ENCODE results near the gene CCDC85C.

DNA sequence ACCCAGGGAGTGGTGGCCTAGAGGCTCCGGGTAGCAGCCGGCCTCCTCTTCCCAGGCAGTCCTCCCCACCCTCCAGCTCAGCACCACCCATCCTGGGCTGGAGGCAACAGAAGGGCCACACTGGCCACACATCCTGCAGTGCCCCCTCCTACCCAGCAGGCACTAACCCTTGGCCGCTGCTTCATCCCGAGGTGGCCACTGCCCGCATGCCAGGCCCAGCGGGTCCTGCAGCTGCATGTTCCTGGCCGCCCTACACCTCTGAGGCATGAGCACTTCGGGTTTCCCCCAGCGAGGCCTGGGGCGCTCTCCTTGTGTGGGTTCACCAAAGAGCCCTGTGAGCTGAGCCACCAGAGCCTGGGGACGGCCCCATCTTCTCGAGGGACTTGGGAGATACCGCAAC, 61.4 kb downstream of the CCDC85C start:
- TF ChIP-seq, protein P1, sequence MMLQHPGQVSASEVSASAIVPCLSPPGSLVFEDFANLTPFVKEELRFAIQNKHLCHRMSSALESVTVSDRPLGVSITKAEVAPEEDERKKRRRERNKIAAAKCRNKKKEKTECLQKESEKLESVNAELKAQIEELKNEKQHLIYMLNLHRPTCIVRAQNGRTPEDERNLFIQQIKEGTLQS (CRISPR knock-in tag; conservative IDR thresholded peaks at IDR 0.05) = no peak
- TF ChIP-seq, protein P2, sequence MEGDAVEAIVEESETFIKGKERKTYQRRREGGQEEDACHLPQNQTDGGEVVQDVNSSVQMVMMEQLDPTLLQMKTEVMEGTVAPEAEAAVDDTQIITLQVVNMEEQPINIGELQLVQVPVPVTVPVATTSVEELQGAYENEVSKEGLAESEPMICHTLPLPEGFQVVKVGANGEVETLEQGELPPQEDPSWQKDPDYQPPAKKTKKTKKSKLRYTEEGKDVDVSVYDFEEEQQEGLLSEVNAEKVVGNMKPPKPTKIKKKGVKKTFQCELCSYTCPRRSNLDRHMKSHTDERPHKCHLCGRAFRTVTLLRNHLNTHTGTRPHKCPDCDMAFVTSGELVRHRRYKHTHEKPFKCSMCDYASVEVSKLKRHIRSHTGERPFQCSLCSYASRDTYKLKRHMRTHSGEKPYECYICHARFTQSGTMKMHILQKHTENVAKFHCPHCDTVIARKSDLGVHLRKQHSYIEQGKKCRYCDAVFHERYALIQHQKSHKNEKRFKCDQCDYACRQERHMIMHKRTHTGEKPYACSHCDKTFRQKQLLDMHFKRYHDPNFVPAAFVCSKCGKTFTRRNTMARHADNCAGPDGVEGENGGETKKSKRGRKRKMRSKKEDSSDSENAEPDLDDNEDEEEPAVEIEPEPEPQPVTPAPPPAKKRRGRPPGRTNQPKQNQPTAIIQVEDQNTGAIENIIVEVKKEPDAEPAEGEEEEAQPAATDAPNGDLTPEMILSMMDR (IDR thresholded peaks at IDR 0.05) = no peak
- TF ChIP-seq, protein P3, sequence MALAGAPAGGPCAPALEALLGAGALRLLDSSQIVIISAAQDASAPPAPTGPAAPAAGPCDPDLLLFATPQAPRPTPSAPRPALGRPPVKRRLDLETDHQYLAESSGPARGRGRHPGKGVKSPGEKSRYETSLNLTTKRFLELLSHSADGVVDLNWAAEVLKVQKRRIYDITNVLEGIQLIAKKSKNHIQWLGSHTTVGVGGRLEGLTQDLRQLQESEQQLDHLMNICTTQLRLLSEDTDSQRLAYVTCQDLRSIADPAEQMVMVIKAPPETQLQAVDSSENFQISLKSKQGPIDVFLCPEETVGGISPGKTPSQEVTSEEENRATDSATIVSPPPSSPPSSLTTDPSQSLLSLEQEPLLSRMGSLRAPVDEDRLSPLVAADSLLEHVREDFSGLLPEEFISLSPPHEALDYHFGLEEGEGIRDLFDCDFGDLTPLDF (CRISPR knock-in tag; IDR thresholded peaks at IDR 0.05) = no peak
- TF ChIP-seq, protein P4, sequence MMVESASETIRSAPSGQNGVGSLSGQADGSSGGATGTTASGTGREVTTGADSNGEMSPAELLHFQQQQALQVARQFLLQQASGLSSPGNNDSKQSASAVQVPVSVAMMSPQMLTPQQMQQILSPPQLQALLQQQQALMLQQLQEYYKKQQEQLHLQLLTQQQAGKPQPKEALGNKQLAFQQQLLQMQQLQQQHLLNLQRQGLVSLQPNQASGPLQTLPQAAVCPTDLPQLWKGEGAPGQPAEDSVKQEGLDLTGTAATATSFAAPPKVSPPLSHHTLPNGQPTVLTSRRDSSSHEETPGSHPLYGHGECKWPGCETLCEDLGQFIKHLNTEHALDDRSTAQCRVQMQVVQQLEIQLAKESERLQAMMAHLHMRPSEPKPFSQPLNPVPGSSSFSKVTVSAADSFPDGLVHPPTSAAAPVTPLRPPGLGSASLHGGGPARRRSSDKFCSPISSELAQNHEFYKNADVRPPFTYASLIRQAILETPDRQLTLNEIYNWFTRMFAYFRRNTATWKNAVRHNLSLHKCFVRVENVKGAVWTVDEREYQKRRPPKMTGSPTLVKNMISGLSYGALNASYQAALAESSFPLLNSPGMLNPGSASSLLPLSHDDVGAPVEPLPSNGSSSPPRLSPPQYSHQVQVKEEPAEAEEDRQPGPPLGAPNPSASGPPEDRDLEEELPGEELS (CRISPR knock-in tag; IDR thresholded peaks at IDR 0.05) = no peak
